LNCaP clone FGC (cell line): ENCODE measurements around the gene DMAC2L.
A peak's percentile ranks its signal among the peaks of the same experiment; 100 is the strongest.

Source experiments
- DNase-seq: peaks from one replicate; pipeline ENCODE4 v3.0.0-alpha.2; 2011; ENCODE audit warnings: low read depth
- H3K4me3 ChIP-seq: 2 replicates; pipeline ENCODE4 v1.5.1; 2011; ENCODE audit warnings: mild to moderate bottlenecking, low read depth, low read length, control low read depth
- CTCF ChIP-seq: IDR thresholded peaks from 2 replicates; pipeline ENCODE4 v1.5.1; 2012; ENCODE audit warnings: mild to moderate bottlenecking; ENCODE audit not compliant: control insufficient read depth, insufficient read depth; ENCODE audit errors: extremely low read depth

DMAC2L gene

GRCh38 chr14:50344116-50344775 lies 32.1 kb downstream of the DMAC2L start:
- TF ChIP-seq CTCF, result no peak
- no peak overlapping the region for H3K4me3 ChIP-seq
- DNase-seq, result no peak

- DNase-seq, result peak; percentile 50
- TF ChIP-seq CTCF, result no peak
- no peak overlapping the region for H3K4me3 ChIP-seq
These were observed 32.9 kb downstream of the DMAC2L start for GRCh38 chr14:50344876-50345563.

GRCh38 chr14:50345846-50346422 lies 33.8 kb downstream of the DMAC2L start:
- no peak overlapping the region for H3K4me3 ChIP-seq
- TF ChIP-seq CTCF, result no peak
- no peak for DNase-seq

GRCh38 chr14:50347521-50347920 lies 35.4 kb downstream of the DMAC2L start:
- no peak overlapping the region for H3K4me3 ChIP-seq
- no peak for TF ChIP-seq CTCF
- no peak for DNase-seq

- TF ChIP-seq CTCF, result no peak
- DNase-seq, result no peak
- no peak overlapping the region for H3K4me3 ChIP-seq
These were observed 36.8 kb downstream of the DMAC2L start for GRCh38 chr14:50348933-50349332.

- DNase-seq, result no peak
- no peak overlapping the region for H3K4me3 ChIP-seq
- TF ChIP-seq CTCF, result no peak
These were observed 38.9 kb downstream of the DMAC2L start for GRCh38 chr14:50350975-50351374.
